ENCODE results near the gene TUBB3. TPM values are rescaled to one million over a fixed set of nuclear protein-coding genes. Genes with fewer than 3 reads are reported as not detected.
"Not testable (repeated sequence)": the region's sequence is repeated elsewhere in the genome, so short reads cannot be mapped to it uniquely, and the experiment has no call there.

The TUBB3 gene
- total RNA-seq, result 1 to 10 TPM in 1 of 2 donors, under 1 TPM in 1; 0.74 to 9.7 TPM

GRCh38 chr16:89922884-89923639, at the start of gene TUBB3:
Gene TUBB3 (plus strand): TSS chr16:89923342. CDS start chr16:89923402, 60 bp downstream.
- H3K27ac Mint-ChIP-seq, result no peak within 1 kb of the TSS
- peak within 1 kb of the TSS; percentile 36 for H3K4me3 Mint-ChIP-seq
- peaks cover 8% of the 10 kb centered on the region for H3K4me1 Mint-ChIP-seq
- peaks cover 10% of the 10 kb centered on the region for H3K27me3 Mint-ChIP-seq
- H3K9me3 Mint-ChIP-seq, result no peaks in the 10 kb centered on the region
- ATAC-seq (replicated peaks), result peak; percentile 61
- H3K36me3 Mint-ChIP-seq (ENCODE audit: low read depth), result no peaks in the 10 kb centered on the region

- H3K4me3 Mint-ChIP-seq, result peak overlapping the region; percentile 88
- H3K36me3 Mint-ChIP-seq (ENCODE audit: low read depth), result peaks cover 40% of the 10 kb centered on the region
- peak overlapping the region; percentile 93 for H3K27ac Mint-ChIP-seq
- no peaks in the 10 kb centered on the region for H3K27me3 Mint-ChIP-seq
- H3K4me1 Mint-ChIP-seq, result no peaks in the 10 kb centered on the region
- peak; percentile 78 for ATAC-seq (replicated peaks)
- H3K9me3 Mint-ChIP-seq, result no peaks in the 10 kb centered on the region
Observed at GRCh38 chr16:89873972-89874689, 49.0 kb upstream of the TUBB3 start.

GRCh38 chr16:89879123-89879522, 44.0 kb upstream of the TUBB3 start:
- peaks cover 81% of the 10 kb centered on the region for H3K36me3 Mint-ChIP-seq (ENCODE audit: low read depth)
- not testable (repeated sequence) for H3K4me3 Mint-ChIP-seq; H3K27ac Mint-ChIP-seq; ATAC-seq (replicated peaks); H3K4me1 Mint-ChIP-seq; H3K27me3 Mint-ChIP-seq; H3K9me3 Mint-ChIP-seq

- no peak overlapping the region for H3K4me3 Mint-ChIP-seq
- ATAC-seq (replicated peaks), result no peak
- peaks cover 82% of the 10 kb centered on the region for H3K36me3 Mint-ChIP-seq (ENCODE audit: low read depth)
- peaks cover 7% of the 10 kb centered on the region for H3K4me1 Mint-ChIP-seq
- H3K27me3 Mint-ChIP-seq, result no peaks in the 10 kb centered on the region
- H3K27ac Mint-ChIP-seq, result no peak overlapping the region
- no peaks in the 10 kb centered on the region for H3K9me3 Mint-ChIP-seq
Observed at GRCh38 chr16:89880477-89881367, 42.4 kb upstream of the TUBB3 start.

GRCh38 chr16:89881368-89881730, 41.8 kb upstream of the TUBB3 start:
- peaks cover 7% of the 10 kb centered on the region for H3K4me1 Mint-ChIP-seq
- peaks cover 84% of the 10 kb centered on the region for H3K36me3 Mint-ChIP-seq (ENCODE audit: low read depth)
- no peak overlapping the region for H3K27ac Mint-ChIP-seq
- H3K27me3 Mint-ChIP-seq, result no peaks in the 10 kb centered on the region
- no peaks in the 10 kb centered on the region for H3K9me3 Mint-ChIP-seq
- no peak for ATAC-seq (replicated peaks)
- H3K4me3 Mint-ChIP-seq, result no peak overlapping the region

- no peak for ATAC-seq (replicated peaks)
- Mint-ChIP-seq H3K9me3 (no peaks in the 10 kb centered on the region), H3K36me3 (ENCODE audit: low read depth) (peaks cover 92% of the 10 kb centered on the region), H3K27me3 (no peaks in the 10 kb centered on the region), H3K27ac (no peak overlapping the region), H3K4me1 (peaks cover 7% of the 10 kb centered on the region), H3K4me3 (no peak overlapping the region)
Observed at GRCh38 chr16:89883346-89884040, 39.6 kb upstream of the TUBB3 start.

GRCh38 chr16:89884041-89884421, 39.1 kb upstream of the TUBB3 start:
- Mint-ChIP-seq H3K27ac (peak overlapping the region; percentile 42), H3K4me1 (peaks cover 7% of the 10 kb centered on the region), H3K4me3 (no peak overlapping the region), H3K27me3 (no peaks in the 10 kb centered on the region), H3K36me3 (ENCODE audit: low read depth) (peaks cover 92% of the 10 kb centered on the region), H3K9me3 (no peaks in the 10 kb centered on the region)
- ATAC-seq (replicated peaks), result no peak

DNA sequence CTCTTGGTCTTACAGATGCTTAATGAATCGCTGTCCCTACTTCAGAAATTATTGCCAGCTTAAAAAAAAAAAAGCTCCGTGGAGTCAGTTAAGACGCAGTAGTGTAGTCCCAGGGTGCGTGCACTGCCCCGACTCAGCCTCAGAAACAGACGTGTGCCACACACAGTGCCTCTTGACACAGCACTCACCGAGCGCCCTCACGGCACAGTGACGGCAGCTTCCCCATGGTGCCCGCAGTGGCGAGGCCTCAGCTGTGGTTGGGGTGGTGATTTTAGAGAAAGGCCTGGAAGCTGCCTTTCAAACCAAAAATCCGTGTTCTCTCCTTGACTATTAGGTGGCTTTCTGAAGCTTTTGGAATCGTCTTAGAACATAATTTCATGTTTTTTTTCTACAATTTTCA, 35.9 kb upstream of the TUBB3 start:
- peaks cover 99% of the 10 kb centered on the region for H3K36me3 Mint-ChIP-seq (ENCODE audit: low read depth)
- no peak for ATAC-seq (replicated peaks)
- H3K27me3 Mint-ChIP-seq, result no peaks in the 10 kb centered on the region
- peaks cover 7% of the 10 kb centered on the region for H3K4me1 Mint-ChIP-seq
- H3K4me3 Mint-ChIP-seq, result no peak overlapping the region
- no peaks in the 10 kb centered on the region for H3K9me3 Mint-ChIP-seq
- no peak overlapping the region for H3K27ac Mint-ChIP-seq

GRCh38 chr16:89890200-89890599, 32.9 kb upstream of the TUBB3 start:
- H3K9me3 Mint-ChIP-seq, result no peaks in the 10 kb centered on the region
- peaks cover 97% of the 10 kb centered on the region for H3K36me3 Mint-ChIP-seq (ENCODE audit: low read depth)
- H3K4me3 Mint-ChIP-seq, result no peak overlapping the region
- no peaks in the 10 kb centered on the region for H3K27me3 Mint-ChIP-seq
- ATAC-seq (replicated peaks), result peak; percentile 96
- no peak overlapping the region for H3K27ac Mint-ChIP-seq
- H3K4me1 Mint-ChIP-seq, result peaks cover 3% of the 10 kb centered on the region

DNA sequence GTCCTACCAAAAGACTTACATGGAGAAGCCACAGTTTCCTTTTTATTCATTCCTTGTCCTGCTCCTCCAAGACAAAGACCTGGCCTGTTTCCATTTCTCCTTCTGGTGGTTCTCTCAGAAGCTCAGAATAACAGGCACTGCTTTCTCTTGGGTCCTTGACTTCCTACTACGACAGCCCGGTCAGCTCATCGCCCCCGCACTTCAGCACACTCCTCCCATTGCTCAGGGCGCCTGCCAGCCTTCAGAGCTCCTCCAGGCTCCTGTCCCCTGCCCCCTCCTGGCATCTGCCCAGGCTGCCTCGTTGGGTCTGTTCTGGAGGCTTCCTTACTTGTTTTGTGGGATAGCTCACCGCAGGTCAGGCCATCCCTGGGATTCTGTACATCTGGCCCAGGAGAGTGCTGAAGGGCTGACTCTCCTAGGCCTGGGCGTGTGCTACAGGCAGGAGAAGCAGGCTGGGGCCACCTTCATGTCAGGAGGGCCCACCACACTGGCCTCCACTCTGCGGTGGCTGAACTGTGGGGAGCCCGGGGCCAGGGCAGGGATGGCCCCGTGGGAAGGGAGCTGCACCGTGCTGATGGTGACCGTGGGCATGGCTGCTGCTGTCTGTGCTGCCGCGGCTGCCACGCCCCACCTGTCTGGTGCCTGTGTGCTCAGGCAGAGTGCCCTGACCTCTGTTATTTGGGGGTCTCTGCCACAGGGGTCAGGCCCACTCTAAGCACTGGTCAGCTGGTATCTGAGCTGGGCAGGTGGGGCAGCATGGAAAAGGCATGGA, 32.1 kb upstream of the TUBB3 start:
- ATAC-seq (replicated peaks), result no peak
- H3K27me3 Mint-ChIP-seq, result no peaks in the 10 kb centered on the region
- H3K4me3 Mint-ChIP-seq, result no peak overlapping the region
- H3K9me3 Mint-ChIP-seq, result no peaks in the 10 kb centered on the region
- peaks cover 97% of the 10 kb centered on the region for H3K36me3 Mint-ChIP-seq (ENCODE audit: low read depth)
- no peak overlapping the region for H3K27ac Mint-ChIP-seq
- no peaks in the 10 kb centered on the region for H3K4me1 Mint-ChIP-seq

DNA sequence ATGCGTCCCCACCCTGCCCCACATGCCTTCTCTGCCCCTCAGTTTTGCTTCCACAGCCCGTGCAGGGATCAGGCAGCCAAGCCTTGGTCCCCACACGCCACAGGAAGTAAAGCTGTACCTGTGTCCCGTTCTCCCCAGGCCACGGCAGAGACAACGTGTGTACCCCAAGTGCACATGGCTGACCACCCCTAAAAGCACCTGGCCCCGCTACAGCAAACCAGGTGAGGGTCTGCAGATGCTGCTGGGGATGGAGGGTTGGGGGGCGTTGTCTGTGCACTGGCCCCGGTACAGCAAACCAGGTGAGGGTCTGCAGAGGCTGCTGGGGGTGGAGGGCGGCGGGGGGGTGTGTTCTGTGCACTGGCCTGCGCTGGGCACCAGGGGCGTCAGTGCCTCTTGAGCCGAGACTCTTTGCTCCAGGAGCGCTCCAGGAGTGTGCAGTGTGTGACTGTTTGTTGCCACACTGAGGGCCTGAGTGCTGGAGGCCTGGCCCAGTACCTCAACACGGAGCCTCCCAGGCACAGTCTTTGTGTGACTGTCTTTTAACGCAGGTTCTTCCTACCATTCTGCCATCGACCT, 31.0 kb upstream of the TUBB3 start:
- Mint-ChIP-seq H3K27ac (no peak overlapping the region), H3K4me1 (no peaks in the 10 kb centered on the region), H3K27me3 (no peaks in the 10 kb centered on the region), H3K4me3 (no peak overlapping the region), H3K36me3 (ENCODE audit: low read depth) (peaks cover 93% of the 10 kb centered on the region), H3K9me3 (no peaks in the 10 kb centered on the region)
- ATAC-seq (replicated peaks), result no peak

DNA sequence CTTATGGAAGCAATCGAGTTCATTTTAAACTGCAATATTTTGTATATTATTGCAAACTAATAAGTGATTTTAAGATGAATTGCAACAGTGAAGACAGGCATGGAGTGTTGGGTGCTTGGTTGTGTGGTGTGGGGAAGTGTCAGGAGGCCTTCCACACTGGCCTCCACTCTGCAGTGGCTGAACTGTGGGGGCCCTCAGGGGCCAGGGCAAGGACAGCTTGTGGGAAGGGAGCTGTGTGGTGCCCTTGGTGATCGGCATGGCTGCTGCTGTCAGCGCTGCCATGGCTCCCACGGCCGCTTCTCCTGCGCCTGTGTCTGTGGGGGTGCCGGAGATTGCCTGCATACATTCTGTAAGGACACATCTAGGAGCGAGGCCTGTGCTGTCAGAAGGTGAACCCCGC, 30.5 kb upstream of the TUBB3 start:
- no peaks in the 10 kb centered on the region for H3K4me1 Mint-ChIP-seq
- no peaks in the 10 kb centered on the region for H3K27me3 Mint-ChIP-seq
- H3K27ac Mint-ChIP-seq, result no peak overlapping the region
- no peak overlapping the region for H3K4me3 Mint-ChIP-seq
- peaks cover 93% of the 10 kb centered on the region for H3K36me3 Mint-ChIP-seq (ENCODE audit: low read depth)
- no peak for ATAC-seq (replicated peaks)
- H3K9me3 Mint-ChIP-seq, result no peaks in the 10 kb centered on the region
